Large intestine (tissue), 3 donors: ENCODE data around the gene PEAK1. TPM values are rescaled to one million over a fixed set of nuclear protein-coding genes. Genes with fewer than 3 reads are reported as not detected.
A peak's percentile ranks its signal among the peaks of the same experiment; 100 is the strongest.
"Not testable (repeated sequence)": the region's sequence is repeated elsewhere in the genome, so short reads cannot be mapped to it uniquely, and the experiment has no call there.

Source experiments
- DNase-seq, 2 donors: peaks; one replicate each; pipeline versions ENCODE4 v3.0.0 to v3.0.0-alpha.2; 2013
- H3K27ac ChIP-seq: one replicate; pipeline ENCODE4 v1.5.1; 2013; ENCODE audit warnings: low read length
- H3K27me3 ChIP-seq: 2 replicates; pipeline ENCODE4 v1.6.1; 2013; ENCODE audit warnings: low read length; ENCODE audit not compliant: control insufficient read depth, insufficient read depth
- H3K36me3 ChIP-seq: 2 replicates; pipeline ENCODE4 v1.6.1; 2013; ENCODE audit warnings: low read length; ENCODE audit not compliant: control insufficient read depth, insufficient read depth
- H3K4me1 ChIP-seq: one replicate; pipeline ENCODE4 v1.6.1; 2013; ENCODE audit warnings: low read length; ENCODE audit not compliant: control insufficient read depth, insufficient read depth
- H3K4me3 ChIP-seq: one replicate; pipeline ENCODE4 v1.5.1; 2013; ENCODE audit warnings: low read length
- H3K9me3 ChIP-seq: one replicate; pipeline ENCODE4 v1.6.1; 2013; ENCODE audit warnings: mild to moderate bottlenecking, low read depth, low read length, moderate library complexity; ENCODE audit not compliant: control insufficient read depth
- WGBS: methylation state at CpG from one replicate; pipeline ENCODE4 v1.1.5; 2013; ENCODE audit warnings: low lambda C conversion rate; ENCODE audit not compliant: insufficient coverage; 5-methylcytosine and 5-hydroxymethylcytosine counted together
- polyA plus RNA-seq: library from polyadenylated mRNA; unstranded; fragments of 120-200 nt; gene quantifications from one replicate; pipeline ENCODE4 v1.2.1, GENCODE V29; 2013

Gene PEAK1
- polyA plus RNA-seq, 1 donor = 25.7 TPM

- Histone ChIP-seq H3K27me3 (no peaks in the 10 kb centered on the region), H3K36me3 (no peaks in the 10 kb centered on the region), H3K4me1 (peaks cover 18% of the 10 kb centered on the region), H3K4me3 (no peak overlapping the region), H3K27ac (no peak overlapping the region), H3K9me3 (no peaks in the 10 kb centered on the region)
- no peak for DNase-seq
- WGBS = 100% methylated on average over 2 of the region's 4 CpGs
These were observed 6.1 kb downstream of the PEAK1 start for GRCh38 chr15:77413699-77414349.

- H3K27ac ChIP-seq = no peak overlapping the region
- H3K9me3 ChIP-seq = no peaks in the 10 kb centered on the region
- WGBS = 100% methylated on average over 1 of the region's 2 CpGs
- peaks cover 15% of the 10 kb centered on the region for H3K4me1 ChIP-seq
- no peaks in the 10 kb centered on the region for H3K36me3 ChIP-seq
- no peaks in the 10 kb centered on the region for H3K27me3 ChIP-seq
- H3K4me3 ChIP-seq = no peak overlapping the region
- DNase-seq = no peak
These were observed 6.8 kb downstream of the PEAK1 start for GRCh38 chr15:77412972-77413698.

- Histone ChIP-seq H3K27me3 (no peaks in the 10 kb centered on the region), H3K27ac (peak overlapping the region; percentile 81), H3K4me3 (peak overlapping the region; percentile 30), H3K9me3 (no peaks in the 10 kb centered on the region), H3K4me1 (peaks cover 15% of the 10 kb centered on the region), H3K36me3 (no peaks in the 10 kb centered on the region)
- whole genome bisulfite sequencing = 100% methylated on average over 1 of the region's 3 CpGs
- DNase-seq = no peak
These were observed 8.3 kb downstream of the PEAK1 start for GRCh38 chr15:77411619-77411976.

- Histone ChIP-seq H3K27me3 (no peaks in the 10 kb centered on the region), H3K9me3 (no peaks in the 10 kb centered on the region), H3K36me3 (no peaks in the 10 kb centered on the region), H3K27ac (peak overlapping the region; percentile 81), H3K4me1 (peaks cover 15% of the 10 kb centered on the region), H3K4me3 (peak overlapping the region; percentile 30)
- peak; percentile 29 to 78 for DNase-seq
- 17% methylated on average over 1 of the region's 7 CpGs for WGBS
These were observed 8.9 kb downstream of the PEAK1 start for GRCh38 chr15:77410701-77411618.

- H3K9me3 ChIP-seq, H3K27me3 ChIP-seq, DNase-seq, H3K36me3 ChIP-seq, H3K4me3 ChIP-seq: not testable (repeated sequence)
- peak overlapping the region; percentile 81 for H3K27ac ChIP-seq
- no CpG with 5 or more reads among the region's 7 CpGs for WGBS
- peaks cover 15% of the 10 kb centered on the region for H3K4me1 ChIP-seq
These were observed 9.8 kb downstream of the PEAK1 start for GRCh38 chr15:77410157-77410500.

- H3K4me1 ChIP-seq = peaks cover 15% of the 10 kb centered on the region
- no peak overlapping the region for H3K4me3 ChIP-seq
- DNase-seq = peak; percentile 14 to 49
- WGBS = 73% methylated on average over 2 of the region's 4 CpGs
- H3K36me3 ChIP-seq = no peaks in the 10 kb centered on the region
- H3K27me3 ChIP-seq = no peaks in the 10 kb centered on the region
- peak overlapping the region; percentile 81 for H3K27ac ChIP-seq
- H3K9me3 ChIP-seq = no peaks in the 10 kb centered on the region
These were observed 10.4 kb downstream of the PEAK1 start for GRCh38 chr15:77409259-77410156.

- WGBS = 83% methylated on average over 2 of the region's 4 CpGs
- DNase-seq = no peak
- Histone ChIP-seq H3K27ac (no peak overlapping the region), H3K36me3 (no peaks in the 10 kb centered on the region), H3K9me3 (no peaks in the 10 kb centered on the region), H3K4me1 (peaks cover 15% of the 10 kb centered on the region), H3K27me3 (no peaks in the 10 kb centered on the region), H3K4me3 (no peak overlapping the region)
These were observed 13.1 kb downstream of the PEAK1 start for GRCh38 chr15:77406846-77407245.

- WGBS = no CpG with 5 or more reads among the region's 1 CpG
- not testable (repeated sequence) for H3K27ac ChIP-seq, H3K4me3 ChIP-seq, H3K9me3 ChIP-seq, H3K27me3 ChIP-seq, DNase-seq, H3K36me3 ChIP-seq
- peaks cover 11% of the 10 kb centered on the region for H3K4me1 ChIP-seq
These were observed 13.6 kb downstream of the PEAK1 start for GRCh38 chr15:77406173-77406759.

- no peak overlapping the region for H3K27ac ChIP-seq
- H3K36me3 ChIP-seq = no peaks in the 10 kb centered on the region
- H3K4me1 ChIP-seq = no peaks in the 10 kb centered on the region
- no peak for DNase-seq
- no CpG with 5 or more reads among the region's 1 CpG for WGBS
- no peak overlapping the region for H3K4me3 ChIP-seq
- peaks cover 22% of the 10 kb centered on the region for H3K9me3 ChIP-seq
- H3K27me3 ChIP-seq = no peaks in the 10 kb centered on the region
These were observed 17.0 kb downstream of the PEAK1 start for GRCh38 chr15:77402740-77403379.
